OCI-LY1 (cell line): ENCODE data around the gene XCR1.

Experiments
- H2AFZ ChIP-seq: fragments of 200-600 bp; sonication (generic), shearing (Covaris generic); 2 replicates; pipeline ENCODE4 v1.6.0; 2014; ENCODE audit warnings: antibody characterized with exemption, mild to moderate bottlenecking, low read length
- H3F3A ChIP-seq: fragments of 200-600 bp; sonication (generic), shearing (Covaris generic); 2 replicates; pipeline ENCODE4 v1.6.0; 2014; ENCODE audit warnings: mild to moderate bottlenecking, antibody characterized with exemption, low read length, moderate library complexity; ENCODE audit not compliant: insufficient read depth
- H3K27ac ChIP-seq: fragments of 200-600 bp; sonication (generic); 2 replicates; pipeline ENCODE4 v1.5.1; 2014; ENCODE audit warnings: low read length, mixed run types, mild to moderate bottlenecking, low read depth; ENCODE audit not compliant: poor library complexity, severe bottlenecking
- H3K27me3 ChIP-seq: fragments of 200-600 bp; sonication (generic); 2 replicates; pipeline ENCODE4 v1.6.0; 2014; ENCODE audit warnings: antibody characterized with exemption, mild to moderate bottlenecking, low read length, moderate library complexity; ENCODE audit not compliant: insufficient read depth
- H3K36me3 ChIP-seq: fragments of 200-600 bp; sonication (generic); 2 replicates; pipeline ENCODE4 v1.6.1; 2014; ENCODE audit warnings: mild to moderate bottlenecking, antibody characterized with exemption, low read length, moderate library complexity, mixed read lengths; ENCODE audit not compliant: insufficient read depth
- H3K4me1 ChIP-seq: fragments of 200-600 bp; sonication (generic); 2 replicates; pipeline ENCODE4 v1.5.1; 2014; ENCODE audit warnings: mild to moderate bottlenecking, low read length, moderate library complexity; ENCODE audit not compliant: insufficient read depth, severe bottlenecking
- H3K4me2 ChIP-seq: fragments of 200-600 bp; sonication (generic), shearing (Covaris generic); 2 replicates; pipeline ENCODE4 v1.6.1; 2014; ENCODE audit warnings: low read length
- H3K4me3 ChIP-seq: fragments of 200-600 bp; sonication (generic); 2 replicates; pipeline ENCODE4 v1.5.1; 2014; ENCODE audit warnings: low read length, low read depth, mild to moderate bottlenecking, mixed read lengths; ENCODE audit not compliant: poor library complexity, severe bottlenecking
- H3K79me2 ChIP-seq: fragments of 200-600 bp; shearing (Covaris generic); 2 replicates; pipeline ENCODE4 v1.6.1; 2016; ENCODE audit warnings: mixed run types, low read length, mixed read lengths; ENCODE audit not compliant: insufficient read depth
- H3K9ac ChIP-seq: fragments of 200-600 bp; sonication (generic), shearing (Covaris generic); 2 replicates; pipeline ENCODE4 v1.6.1; 2014; ENCODE audit warnings: mild to moderate bottlenecking, low read length, mixed read lengths
- H3K9me2 ChIP-seq: fragments of 200-600 bp; sonication (generic), shearing (Covaris generic); 2 replicates; pipeline ENCODE4 v1.6.1; 2014; ENCODE audit warnings: low read depth, mild to moderate bottlenecking, low read length, mixed read lengths
- H3K9me3 ChIP-seq: fragments of 200-600 bp; shearing (Covaris generic); 2 replicates; pipeline ENCODE4 v1.6.1; 2014; ENCODE audit warnings: low read length, mixed read lengths
- H4K20me1 ChIP-seq: fragments of 200-600 bp; sonication (generic), shearing (Covaris generic); 2 replicates; pipeline ENCODE4 v1.6.0; 2016; ENCODE audit warnings: mild to moderate bottlenecking, low read length; ENCODE audit not compliant: insufficient read depth
- CTCF ChIP-seq: fragments of 200-600 bp; sonication (generic), shearing (Covaris generic); IDR thresholded peaks from 2 replicates; pipeline ENCODE4 v1.5.1; 2017; ENCODE audit warnings: mild to moderate bottlenecking, antibody characterized with exemption, low read length, moderate library complexity, mixed read lengths
- EZH2 ChIP-seq: fragments of 200-600 bp; sonication (generic), shearing (Covaris generic); IDR thresholded peaks from 2 replicates; pipeline ENCODE4 v1.8.0; 2017; ENCODE audit warnings: borderline replicate concordance, mixed run types, mild to moderate bottlenecking, antibody characterized with exemption, low read length, moderate library complexity, mixed read lengths

XCR1 gene

GRCh38 chr3:45985532-45986302 is 41.6 kb downstream of the XCR1 start:
- H3K4me3 ChIP-seq, result no peak overlapping the region
- no peak overlapping the region for H3K4me2 ChIP-seq
- H3K9me3 ChIP-seq, result no peaks in the 10 kb centered on the region
- no peaks in the 10 kb centered on the region for H3K4me1 ChIP-seq
- H3K27ac ChIP-seq, result no peak overlapping the region
- no peak overlapping the region for H3K9ac ChIP-seq
- H4K20me1 ChIP-seq, result no peaks in the 10 kb centered on the region
- peaks cover 4% of the 10 kb centered on the region for H3K79me2 ChIP-seq
- no peak overlapping the region for H2AFZ ChIP-seq
- H3K27me3 ChIP-seq, result no peaks in the 10 kb centered on the region
- H3K36me3 ChIP-seq, result peaks cover 45% of the 10 kb centered on the region
- H3F3A ChIP-seq, result no peaks in the 10 kb centered on the region
- no peaks in the 10 kb centered on the region for H3K9me2 ChIP-seq
- TF ChIP-seq CTCF (no peak), EZH2 (no peak)

- Histone ChIP-seq H3K9me3 (no peaks in the 10 kb centered on the region), H3K27me3 (no peaks in the 10 kb centered on the region), H2AFZ (no peak overlapping the region), H3K79me2 (peaks cover 4% of the 10 kb centered on the region), H3F3A (no peaks in the 10 kb centered on the region), H3K4me3 (no peak overlapping the region), H3K9ac (no peak overlapping the region), H3K27ac (no peak overlapping the region), H3K9me2 (no peaks in the 10 kb centered on the region), H3K4me1 (no peaks in the 10 kb centered on the region), H4K20me1 (no peaks in the 10 kb centered on the region), H3K4me2 (no peak overlapping the region), H3K36me3 (peaks cover 55% of the 10 kb centered on the region)
- no peak for TF ChIP-seq CTCF
Measured at GRCh38 chr3:45984331-45985312, 42.7 kb downstream of the XCR1 start.

- no peaks in the 10 kb centered on the region for H3F3A ChIP-seq
Measured at GRCh38 chr3:45983770-45984169, 43.5 kb downstream of the XCR1 start.

More at GRCh38 chr3:45983770-45984169, 43.5 kb downstream of the XCR1 start:
- Histone ChIP-seq H3K9me2 (no peaks in the 10 kb centered on the region), H4K20me1 (no peaks in the 10 kb centered on the region), H3K79me2 (peaks cover 4% of the 10 kb centered on the region), H3K4me2 (no peak overlapping the region), H3K4me1 (peaks cover 5% of the 10 kb centered on the region), H2AFZ (no peak overlapping the region), H3K36me3 (peaks cover 63% of the 10 kb centered on the region), H3K4me3 (no peak overlapping the region), H3K9me3 (no peaks in the 10 kb centered on the region), H3K27ac (no peak overlapping the region), H3K9ac (no peak overlapping the region), H3K27me3 (no peaks in the 10 kb centered on the region)
- TF ChIP-seq CTCF, result no peak
- no peak for TF ChIP-seq EZH2
